Suprapubic skin (tissue), 3 donors: Measurements from ENCODE around the gene FYN.

Experiments
- CTCF ChIP-seq, 2 donors: fragments of 200-600 bp in 1 of 2; fragments of 450-650 bp in 1 of 2; sonication (generic) in 1 of 2; IDR thresholded peaks; one replicate each; pipeline ENCODE4 v1.5.1; 2016 to 2019; ENCODE audit warnings: antibody characterized with exemption in 2 of 2, mild to moderate bottlenecking in 1 of 2, moderate library complexity in 1 of 2
- POLR2A ChIP-seq, 2 donors: fragments of 450-650 bp; IDR thresholded peaks; one replicate each; pipeline ENCODE4 v1.6.1; 2017; ENCODE audit warnings: antibody characterized with exemption in 2 of 2, mild to moderate bottlenecking in 2 of 2, moderate library complexity in 2 of 2

DNA sequence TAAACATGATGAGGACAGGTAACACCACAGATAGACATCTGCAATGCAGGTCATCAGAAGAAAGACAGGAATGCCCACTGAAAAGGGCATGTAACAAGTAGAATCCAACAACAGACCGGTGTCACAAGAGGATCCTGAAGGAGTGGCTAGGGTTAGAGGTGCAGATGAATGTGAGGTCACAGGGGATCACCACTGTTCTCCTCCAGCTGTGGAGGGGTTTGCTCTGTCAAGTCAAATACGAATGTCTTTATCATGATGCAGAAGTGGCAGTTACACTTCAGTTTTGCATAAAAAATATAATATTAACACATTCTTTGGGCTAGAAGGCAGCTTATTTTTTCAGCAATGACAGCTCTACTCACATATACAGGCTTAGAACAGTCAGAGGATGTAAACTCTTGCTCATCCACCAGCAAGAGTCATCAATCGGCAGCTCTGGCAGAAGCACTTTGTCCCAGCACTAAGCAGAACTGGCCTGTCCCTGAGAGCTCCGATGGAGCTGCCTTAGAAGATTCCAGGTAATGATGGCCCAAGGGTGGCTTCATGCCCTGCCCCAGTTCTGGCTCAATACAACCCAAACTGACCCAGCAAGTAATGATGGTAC is 137.1 kb downstream of the FYN start:
- TF ChIP-seq POLR2A (IDR thresholded peaks at IDR 0.05) (no peak), CTCF (IDR thresholded peaks at IDR 0.05) (no peak)
